ENCODE measurements around the gene HES1. TPM values are rescaled to one million over a fixed set of nuclear protein-coding genes. Genes with fewer than 3 reads are reported as not detected.

Gene HES1
- total and polyA plus RNA-seq, 4 donors: 22.5 to 51.9 (median 33.0) TPM

- 4 to 14% methylated on average over 7 of the region's 7 CpGs for WGBS, 2 donors
- intact Hi-C loops (cut with DNase I): loop anchor here in 1 of 2 donors (5.0 kb wide), 1 partner anchor 42 kb away; no protein-coding TSS in a partner anchor
These were observed 6.3 kb upstream of the HES1 start for GRCh38 chr3:194129581-194130133.

GRCh38 chr3:194130188-194130587 lies 5.8 kb upstream of the HES1 start:
- ATAC-seq (ENCODE audit: low FRiP score) (no peak), DNase-seq (no peak)
- 20 to 36% methylated on average over 2 of the region's 2 CpGs for WGBS, 2 donors
- Histone ChIP-seq H3K4me1 (ENCODE audit: control insufficient read depth in 1 of 2, insufficient read depth in 2 of 2, low read length in 2 of 2) (peaks cover 0 to 5% of the 10 kb centered on the region in 2 donors), H3K36me3 (ENCODE audit: control insufficient read depth in 1 of 2, insufficient read depth in 2 of 2, low read length in 1 of 2) (no peaks in the 10 kb centered on the region), H3K27ac (ENCODE audit: low read depth in 1 of 2, low read length in 2 of 2) (no peak overlapping the region), H3K9me3 (ENCODE audit: control insufficient read depth, low read length) (no peaks in the 10 kb centered on the region), H3K27me3 (ENCODE audit: control insufficient read depth in 1 of 2, insufficient read depth in 2 of 2, low read length in 1 of 2) (no peaks in the 10 kb centered on the region), H3K4me3 (ENCODE audit: low read length in 2 of 2) (no peak overlapping the region)
- intact Hi-C loops (cut with DNase I): no loop called here

More at GRCh38 chr3:194129581-194130133, 6.3 kb upstream of the HES1 start:
- ATAC-seq (ENCODE audit: low FRiP score) (no peak), DNase-seq (peak in 1 of 2 donors; percentile 79)
- H3K27me3 ChIP-seq (ENCODE audit: control insufficient read depth in 1 of 2, insufficient read depth in 2 of 2, low read length in 1 of 2): no peaks in the 10 kb centered on the region
- H3K4me1 ChIP-seq (ENCODE audit: control insufficient read depth in 1 of 2, insufficient read depth in 2 of 2, low read length in 2 of 2): peaks cover 0 to 5% of the 10 kb centered on the region in 2 donors
- no peaks in the 10 kb centered on the region for H3K9me3 ChIP-seq (ENCODE audit: control insufficient read depth, low read length)
- H3K4me3 ChIP-seq (ENCODE audit: low read length in 2 of 2): no peak overlapping the region
- no peaks in the 10 kb centered on the region for H3K36me3 ChIP-seq (ENCODE audit: control insufficient read depth in 1 of 2, insufficient read depth in 2 of 2, low read length in 1 of 2)
- no peak overlapping the region for H3K27ac ChIP-seq (ENCODE audit: low read depth in 1 of 2, low read length in 2 of 2)

- Histone ChIP-seq H3K27ac (ENCODE audit: low read depth in 1 of 2, low read length in 2 of 2) (no peak overlapping the region), H3K36me3 (ENCODE audit: control insufficient read depth in 1 of 2, insufficient read depth in 2 of 2, low read length in 1 of 2) (no peaks in the 10 kb centered on the region), H3K9me3 (ENCODE audit: control insufficient read depth, low read length) (no peaks in the 10 kb centered on the region), H3K4me1 (ENCODE audit: control insufficient read depth in 1 of 2, insufficient read depth in 2 of 2, low read length in 2 of 2) (peaks cover 0 to 5% of the 10 kb centered on the region in 2 donors), H3K4me3 (ENCODE audit: low read length in 2 of 2) (no peak overlapping the region), H3K27me3 (ENCODE audit: control insufficient read depth in 1 of 2, insufficient read depth in 2 of 2, low read length in 1 of 2) (no peaks in the 10 kb centered on the region)
- 7 to 8% methylated on average over 19 of the region's 19 CpGs for WGBS, 2 donors
- no peak for DNase-seq
- ATAC-seq (ENCODE audit: low FRiP score): no peak
- intact Hi-C loops (cut with DNase I): no loop called here
These were observed 5.0 kb upstream of the HES1 start for GRCh38 chr3:194130807-194131589.

GRCh38 chr3:194132465-194133286 lies 3.3 kb upstream of the HES1 start:
- intact Hi-C loops (cut with DNase I): no loop called here
- no peaks in the 10 kb centered on the region for H3K27me3 ChIP-seq (ENCODE audit: control insufficient read depth in 1 of 2, insufficient read depth in 2 of 2, low read length in 1 of 2)
- no peaks in the 10 kb centered on the region for H3K36me3 ChIP-seq (ENCODE audit: control insufficient read depth in 1 of 2, insufficient read depth in 2 of 2, low read length in 1 of 2)
- 78 to 80% methylated on average over 5 of the region's 5 CpGs for WGBS, 2 donors
- H3K4me1 ChIP-seq (ENCODE audit: control insufficient read depth in 1 of 2, insufficient read depth in 2 of 2, low read length in 2 of 2): peaks cover 0 to 5% of the 10 kb centered on the region in 2 donors
- ATAC-seq (ENCODE audit: low FRiP score): no peak
- H3K9me3 ChIP-seq (ENCODE audit: control insufficient read depth, low read length): no peaks in the 10 kb centered on the region
- no peak overlapping the region for H3K4me3 ChIP-seq (ENCODE audit: low read length in 2 of 2)
- H3K27ac ChIP-seq (ENCODE audit: low read depth in 1 of 2, low read length in 2 of 2): peak overlapping the region in 1 of 2 donors; percentile 10
- no peak for DNase-seq

- Histone ChIP-seq H3K4me3 (ENCODE audit: low read length in 2 of 2) (peak overlapping the region in 1 of 2 donors; percentile 9), H3K27ac (ENCODE audit: low read depth in 1 of 2, low read length in 2 of 2) (peak overlapping the region; percentile 9 to 54), H3K4me1 (ENCODE audit: control insufficient read depth in 1 of 2, insufficient read depth in 2 of 2, low read length in 2 of 2) (peaks cover 0 to 5% of the 10 kb centered on the region in 2 donors), H3K27me3 (ENCODE audit: control insufficient read depth in 1 of 2, insufficient read depth in 2 of 2, low read length in 1 of 2) (no peaks in the 10 kb centered on the region), H3K9me3 (ENCODE audit: control insufficient read depth, low read length) (no peaks in the 10 kb centered on the region), H3K36me3 (ENCODE audit: control insufficient read depth in 1 of 2, insufficient read depth in 2 of 2, low read length in 1 of 2) (no peaks in the 10 kb centered on the region)
- DNase-seq (peak; percentile 73 to 87), ATAC-seq (ENCODE audit: low FRiP score) (no peak)
- 5% methylated on average over 33 to 41 of the region's 41 CpGs for WGBS, 2 donors
- intact Hi-C loops (cut with DNase I): loop anchor here (1.0 to 2.0 kb wide), 3 partner anchors 62 to 131 kb away; no protein-coding TSS in a partner anchor
These were observed 2.2 kb upstream of the HES1 start for GRCh38 chr3:194133661-194134230.

- H3K4me3 ChIP-seq (ENCODE audit: low read length in 2 of 2): peak overlapping the region; percentile 4 to 49
- no peaks in the 10 kb centered on the region for H3K36me3 ChIP-seq (ENCODE audit: control insufficient read depth in 1 of 2, insufficient read depth in 2 of 2, low read length in 1 of 2)
- ATAC-seq (ENCODE audit: low FRiP score) (peak; percentile 63), DNase-seq (peak; percentile 87 to 91)
- peaks cover 0 to 5% of the 10 kb centered on the region in 2 donors for H3K4me1 ChIP-seq (ENCODE audit: control insufficient read depth in 1 of 2, insufficient read depth in 2 of 2, low read length in 2 of 2)
- WGBS, 2 donors: 0% methylated on average over 36 to 71 of the region's 71 CpGs
- H3K9me3 ChIP-seq (ENCODE audit: control insufficient read depth, low read length): no peaks in the 10 kb centered on the region
- H3K27me3 ChIP-seq (ENCODE audit: control insufficient read depth in 1 of 2, insufficient read depth in 2 of 2, low read length in 1 of 2): no peaks in the 10 kb centered on the region
- peak overlapping the region; percentile 54 to 72 for H3K27ac ChIP-seq (ENCODE audit: low read depth in 1 of 2, low read length in 2 of 2)
- intact Hi-C loops (cut with DNase I): loop anchor here (1.0 to 2.0 kb wide), 3 partner anchors 63 to 131 kb away; no protein-coding TSS in a partner anchor
These were observed 1.7 kb upstream of the HES1 start for GRCh38 chr3:194134231-194134756.

GRCh38 chr3:194134757-194135515 lies 1.0 kb upstream of the HES1 start:
- DNase-seq (peak; percentile 95 to 97), ATAC-seq (ENCODE audit: low FRiP score) (peak; percentile 86)
- Histone ChIP-seq H3K4me3 (ENCODE audit: low read length in 2 of 2) (peak overlapping the region; percentile 4 to 49), H3K4me1 (ENCODE audit: control insufficient read depth in 1 of 2, insufficient read depth in 2 of 2, low read length in 2 of 2) (peaks cover 0 to 9% of the 10 kb centered on the region in 2 donors), H3K9me3 (ENCODE audit: control insufficient read depth, low read length) (no peaks in the 10 kb centered on the region), H3K36me3 (ENCODE audit: control insufficient read depth in 1 of 2, insufficient read depth in 2 of 2, low read length in 1 of 2) (no peaks in the 10 kb centered on the region), H3K27ac (ENCODE audit: low read depth in 1 of 2, low read length in 2 of 2) (peak overlapping the region; percentile 54 to 82), H3K27me3 (ENCODE audit: control insufficient read depth in 1 of 2, insufficient read depth in 2 of 2, low read length in 1 of 2) (no peaks in the 10 kb centered on the region)
- intact Hi-C loops (cut with DNase I): loop anchor here (1.0 to 5.0 kb wide), 7 partner anchors 64 to 182 kb away; no protein-coding TSS in a partner anchor
- 0 to 1% methylated on average over 54 to 68 of the region's 68 CpGs for whole genome bisulfite sequencing, 2 donors
